NCI-H2107 treated with DMSO at 0.1 percent for 48 hours (cell line): ENCODE results near the gene MUSK.
"Not testable (repeated sequence)": the region's sequence is repeated elsewhere in the genome, so short reads cannot be mapped to it uniquely, and the experiment has no call there.

ENCODE experiments used
- DNase-seq: peaks from one replicate; lab custom pipeline; 2025; ENCODE audit not compliant: unreplicated experiment; lab: John Stamatoyannopoulos, UW

The MUSK gene

GRCh38 chr9:110691002-110691549 is 22.5 kb downstream of the MUSK start:
- DNase-seq = no peak

- DNase-seq = not testable (repeated sequence)
These were observed 27.3 kb downstream of the MUSK start for GRCh38 chr9:110695846-110696245.

DNA sequence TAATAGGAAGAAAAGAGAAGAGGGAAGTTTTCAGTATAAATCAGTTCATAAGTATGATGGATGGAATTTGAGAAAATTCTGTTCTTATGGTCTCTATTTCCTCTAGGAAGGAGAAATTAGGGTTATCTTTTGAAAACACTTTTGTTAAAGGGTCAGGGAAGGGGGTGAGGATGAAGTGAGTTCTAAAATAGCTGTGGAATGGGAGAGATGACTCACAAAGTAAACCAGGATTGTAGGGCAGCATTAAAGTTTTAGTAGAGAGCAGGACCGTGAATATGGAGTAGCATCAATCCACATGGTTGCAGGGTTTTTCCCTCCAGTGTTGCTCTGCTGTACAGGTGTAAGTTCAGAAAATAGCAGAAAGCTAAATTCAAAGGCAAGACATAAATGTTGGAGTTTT is 32.4 kb downstream of the MUSK start:
- DNase-seq = no peak

DNA sequence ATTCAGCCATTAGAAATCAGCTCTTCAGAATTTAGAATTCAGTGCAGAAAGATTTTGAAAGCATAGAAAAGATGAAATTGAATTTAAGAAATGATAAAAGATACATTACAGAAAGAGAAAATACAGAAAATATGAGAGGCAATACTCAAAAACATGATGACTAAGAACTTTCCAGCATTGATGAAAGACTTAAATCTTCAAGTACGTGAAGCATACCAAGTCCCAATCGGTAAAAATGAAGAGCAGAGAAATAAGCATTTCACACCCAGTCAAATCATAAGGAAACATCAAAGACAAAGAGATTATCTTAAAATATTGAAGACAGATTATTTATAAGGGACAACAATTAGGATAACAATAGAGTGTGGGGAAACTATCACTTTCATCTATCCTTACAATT is 35.1 kb downstream of the MUSK start:
- no peak for DNase-seq

GRCh38 chr9:110707419-110707818 is 38.8 kb downstream of the MUSK start:
- DNase-seq = no peak

- no peak for DNase-seq
These were observed 41.8 kb downstream of the MUSK start for GRCh38 chr9:110710420-110710819.

- no peak for DNase-seq
These were observed 44.4 kb downstream of the MUSK start for GRCh38 chr9:110712955-110713354.

DNA sequence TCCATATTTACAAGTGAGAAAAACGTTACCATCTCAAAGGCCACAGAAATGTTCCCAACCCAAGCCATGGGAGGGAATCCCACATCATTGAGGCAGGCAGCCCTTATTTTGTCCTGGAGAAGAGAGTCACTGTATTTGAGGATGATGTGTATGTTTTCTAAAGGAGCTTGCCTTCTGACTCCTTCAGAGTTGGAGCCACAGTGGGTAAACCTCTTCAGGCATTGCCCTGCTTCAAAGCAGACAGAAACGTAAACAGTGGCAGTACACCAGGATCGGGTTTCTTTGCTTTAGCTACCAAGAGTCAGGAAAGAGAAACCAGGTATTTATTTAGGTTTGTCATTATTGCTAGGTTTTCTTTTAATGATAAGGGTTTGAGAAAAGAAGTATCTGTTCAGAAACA is 45.7 kb downstream of the MUSK start:
- no peak for DNase-seq

DNA sequence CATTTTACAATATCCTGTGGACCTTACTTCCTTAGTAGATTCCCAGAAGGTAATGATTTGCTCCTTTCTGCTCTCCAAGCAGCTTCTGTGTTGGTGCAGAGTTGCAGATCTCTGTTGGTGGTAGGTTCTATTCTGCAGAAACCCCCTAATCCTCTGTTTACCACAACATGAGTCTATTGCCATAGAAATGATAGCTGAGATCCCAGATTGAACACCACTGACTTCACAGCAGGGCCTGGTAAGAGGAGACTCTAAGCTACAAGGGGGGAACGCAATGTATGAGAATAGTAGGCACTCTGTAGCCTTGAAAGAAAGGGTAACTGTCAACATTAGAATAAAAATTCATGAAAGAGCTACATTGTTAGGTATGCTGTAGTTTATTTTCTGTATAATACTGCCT is 59.5 kb downstream of the MUSK start:
- no peak for DNase-seq

GRCh38 chr9:110729641-110730040 is 61.0 kb downstream of the MUSK start:
- DNase-seq = no peak

DNA sequence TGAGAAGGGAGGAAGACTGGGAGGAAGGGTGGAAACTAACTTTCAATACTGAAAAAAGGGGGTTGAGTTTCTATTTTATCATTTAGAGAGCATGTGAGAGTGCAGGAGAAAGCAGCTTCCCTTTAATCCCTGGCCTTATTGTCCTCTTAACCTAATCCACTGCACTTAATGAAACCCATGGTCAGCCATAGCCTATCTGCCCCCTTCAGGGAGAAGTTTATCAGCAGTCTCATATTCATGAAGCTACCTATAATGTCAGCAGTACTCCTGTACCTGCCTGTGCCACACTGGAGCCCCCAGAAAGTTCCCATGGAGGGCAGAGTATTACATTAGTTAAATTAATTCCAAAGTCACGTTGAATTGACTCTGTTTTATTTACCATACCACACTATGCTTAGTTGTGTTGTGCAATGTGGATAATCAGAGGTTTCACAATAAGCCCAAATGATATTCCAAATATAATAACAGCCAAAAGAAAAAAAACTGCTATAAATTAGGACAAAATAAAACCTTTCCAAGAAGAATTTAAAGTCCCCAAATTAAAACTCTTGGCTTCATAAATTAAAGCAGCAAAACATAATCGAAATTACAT is 62.9 kb downstream of the MUSK start:
- DNase-seq = no peak

DNA sequence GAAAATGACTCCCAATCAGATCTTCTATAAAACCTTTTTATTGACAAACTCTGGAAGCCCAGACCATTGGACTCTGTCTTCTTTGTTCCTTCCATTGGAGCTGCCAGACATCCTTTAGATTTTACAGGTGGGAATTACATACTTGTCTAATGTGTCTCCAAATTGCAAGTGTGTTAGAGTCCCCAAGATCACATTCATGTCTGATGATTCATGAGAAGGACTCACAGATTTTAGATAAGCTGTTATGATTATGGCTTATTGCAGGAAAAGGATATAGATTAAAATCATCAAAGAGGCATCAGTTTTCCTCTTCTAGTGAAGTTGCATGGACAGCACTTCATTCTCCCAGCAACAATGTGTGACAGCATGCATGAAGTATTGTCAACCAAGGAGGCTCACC is 70.4 kb downstream of the MUSK start:
- DNase-seq = no peak

DNA sequence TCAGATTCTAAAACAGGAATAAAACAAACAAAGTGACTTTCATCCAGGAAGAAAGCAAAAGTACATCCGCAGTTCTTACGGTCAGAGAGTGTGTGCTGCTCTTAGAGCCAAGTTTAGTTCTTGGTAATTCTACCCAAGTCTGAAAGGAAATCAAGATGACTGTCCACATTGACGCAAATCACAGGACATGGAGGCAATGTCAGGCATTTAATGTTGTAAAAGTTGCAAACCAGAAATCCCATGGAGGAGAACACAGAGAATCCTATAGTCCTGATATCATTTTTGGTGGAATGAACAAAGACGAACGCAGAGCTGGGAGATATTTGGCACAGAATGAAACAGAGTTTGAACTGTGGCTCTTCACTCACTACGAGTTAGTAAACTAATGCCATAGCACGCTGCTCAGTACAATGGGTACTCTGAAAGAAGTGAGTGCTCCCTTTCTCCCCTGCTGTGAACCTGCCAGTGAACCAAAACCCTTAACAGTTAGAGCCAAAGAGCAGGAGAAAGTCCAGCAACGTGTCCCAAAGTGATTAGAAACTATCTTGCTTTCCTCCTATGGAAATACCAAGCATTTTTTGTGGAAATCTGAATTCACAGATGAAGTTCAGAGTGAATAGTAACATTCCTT is 74.3 kb downstream of the MUSK start:
- DNase-seq = no peak

GRCh38 chr9:110744715-110745384 is 76.3 kb downstream of the MUSK start:
- DNase-seq = no peak

- no peak for DNase-seq
These were observed 77.1 kb downstream of the MUSK start for GRCh38 chr9:110745676-110746075.

DNA sequence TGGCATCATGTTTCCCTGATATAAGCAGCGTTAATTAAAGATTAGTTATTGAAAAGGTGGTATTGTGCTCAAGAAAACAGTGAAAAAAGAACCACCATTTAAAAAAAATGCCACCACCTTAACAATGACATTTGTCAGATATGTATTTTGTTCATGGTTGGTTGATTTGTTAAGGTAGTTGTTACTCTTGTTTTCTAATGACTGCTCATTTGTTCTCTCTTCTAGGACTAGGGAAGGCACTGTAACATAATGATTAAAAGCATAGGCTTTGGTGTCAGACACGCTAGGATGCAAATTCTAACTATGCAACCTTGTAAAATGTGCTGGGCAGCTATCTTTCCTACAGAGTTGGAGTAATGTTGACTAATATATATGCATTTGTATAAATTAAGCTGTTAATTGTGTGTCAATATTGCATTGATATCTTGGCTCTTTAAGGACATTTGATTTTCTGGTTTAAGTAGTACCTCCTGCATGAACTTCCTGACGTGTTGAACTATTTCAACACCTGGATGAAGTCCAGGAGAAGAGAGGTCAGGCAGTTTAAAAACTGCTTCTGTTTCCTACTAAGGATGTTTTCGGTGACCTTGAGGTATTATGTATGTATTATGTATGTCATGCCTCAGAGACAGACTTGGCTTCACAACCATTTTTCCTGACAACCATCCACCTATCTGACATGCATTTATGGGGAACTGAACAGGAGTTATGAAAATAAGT is 77.8 kb downstream of the MUSK start:
- no peak for DNase-seq

GRCh38 chr9:110748251-110748893 is 79.8 kb downstream of the MUSK start:
- DNase-seq = no peak

GRCh38 chr9:110750272-110750671 is 81.7 kb downstream of the MUSK start:
- no peak for DNase-seq

DNA sequence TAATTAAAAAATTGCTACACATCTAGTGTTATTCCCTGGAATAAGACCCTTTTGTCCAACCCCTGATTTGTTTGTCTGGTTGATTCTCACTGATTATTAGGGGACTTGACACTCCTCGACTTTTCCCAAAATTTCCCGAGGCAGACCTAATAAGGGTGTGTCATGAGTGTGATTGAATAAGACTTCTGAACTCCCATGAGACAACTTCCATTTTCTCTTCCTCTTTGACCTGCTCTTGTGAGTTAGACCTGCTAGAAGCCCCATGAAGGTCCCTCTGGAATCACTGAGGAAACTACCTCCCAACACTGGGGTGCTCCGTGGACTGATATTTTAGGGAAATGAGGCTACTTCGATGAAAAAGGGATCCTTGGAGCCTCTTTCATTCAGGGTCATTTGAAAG is 83.4 kb downstream of the MUSK start:
- DNase-seq = no peak

DNA sequence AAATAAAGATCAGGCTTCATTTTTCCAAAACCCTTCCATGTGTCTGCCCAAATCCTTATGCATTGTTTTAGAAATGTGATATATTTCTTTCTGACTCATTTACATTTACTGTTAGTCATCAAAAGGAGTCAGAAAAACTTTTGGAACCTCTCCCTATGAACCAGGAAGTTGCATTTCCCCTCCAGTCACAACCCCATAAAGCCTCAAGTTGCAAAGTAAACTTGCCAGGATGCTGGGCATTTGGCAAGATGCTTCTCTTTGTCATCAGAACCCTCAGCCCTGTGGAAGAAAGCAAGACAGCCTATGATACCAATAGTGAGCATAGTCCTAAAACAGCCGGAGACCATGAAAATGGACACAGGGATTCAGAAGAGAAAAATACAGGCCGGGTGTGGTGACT is 84.2 kb downstream of the MUSK start:
- no peak for DNase-seq

GRCh38 chr9:110753731-110754231 is 85.2 kb downstream of the MUSK start:
- no peak for DNase-seq
